ENCODE measurements around the gene BLMH.

DNA sequence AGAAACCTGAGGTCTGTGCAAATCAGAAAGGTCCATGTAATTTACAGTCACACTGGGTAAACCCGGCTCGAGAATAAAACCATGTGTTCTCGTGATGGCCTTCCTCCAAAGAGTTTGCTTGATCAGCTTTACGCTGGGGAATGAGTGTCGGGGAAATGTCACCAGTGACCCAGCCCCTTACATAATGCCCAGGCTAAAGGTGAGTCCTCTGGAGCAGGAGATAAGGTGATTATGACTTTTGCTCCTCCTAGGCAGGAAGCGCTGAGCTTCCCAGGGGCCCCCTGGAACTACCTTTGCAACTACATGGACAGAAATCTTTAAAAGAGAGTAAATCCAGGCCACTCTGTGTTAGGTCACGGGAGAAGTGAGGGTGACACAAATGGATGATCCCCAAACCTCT is 71.9 kb downstream of the BLMH start:
- TF ChIP-seq, protein P1, sequence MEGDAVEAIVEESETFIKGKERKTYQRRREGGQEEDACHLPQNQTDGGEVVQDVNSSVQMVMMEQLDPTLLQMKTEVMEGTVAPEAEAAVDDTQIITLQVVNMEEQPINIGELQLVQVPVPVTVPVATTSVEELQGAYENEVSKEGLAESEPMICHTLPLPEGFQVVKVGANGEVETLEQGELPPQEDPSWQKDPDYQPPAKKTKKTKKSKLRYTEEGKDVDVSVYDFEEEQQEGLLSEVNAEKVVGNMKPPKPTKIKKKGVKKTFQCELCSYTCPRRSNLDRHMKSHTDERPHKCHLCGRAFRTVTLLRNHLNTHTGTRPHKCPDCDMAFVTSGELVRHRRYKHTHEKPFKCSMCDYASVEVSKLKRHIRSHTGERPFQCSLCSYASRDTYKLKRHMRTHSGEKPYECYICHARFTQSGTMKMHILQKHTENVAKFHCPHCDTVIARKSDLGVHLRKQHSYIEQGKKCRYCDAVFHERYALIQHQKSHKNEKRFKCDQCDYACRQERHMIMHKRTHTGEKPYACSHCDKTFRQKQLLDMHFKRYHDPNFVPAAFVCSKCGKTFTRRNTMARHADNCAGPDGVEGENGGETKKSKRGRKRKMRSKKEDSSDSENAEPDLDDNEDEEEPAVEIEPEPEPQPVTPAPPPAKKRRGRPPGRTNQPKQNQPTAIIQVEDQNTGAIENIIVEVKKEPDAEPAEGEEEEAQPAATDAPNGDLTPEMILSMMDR (IDR thresholded peaks at IDR 0.05; ENCODE audit: low read depth, low read length, poor library complexity, severe bottlenecking) = no peak
- TF ChIP-seq EZH2phosphoT487 (IDR thresholded peaks at IDR 0.05; ENCODE audit: borderline replicate concordance, low read length) = no peak

All from DOHH2 (cell line).